ENCODE data around the gene TMEM18.

The TMEM18 gene

GRCh38 chr2:657766-658165, 19.4 kb downstream of the TMEM18 start:
- Mint-ChIP-seq H3K4me3 (no peak overlapping the region), H3K4me1 (ENCODE audit: low read depth) (peaks cover 44% of the 10 kb centered on the region), H3K9me3 (peaks cover 3% of the 10 kb centered on the region), H3K27ac (no peak overlapping the region), H3K27me3 (peaks cover 3% of the 10 kb centered on the region), H3K36me3 (ENCODE audit: low read depth) (peaks cover 2% of the 10 kb centered on the region)
- DNase-seq, result no peak

GRCh38 chr2:656676-657075, 20.5 kb downstream of the TMEM18 start:
- Mint-ChIP-seq H3K27me3 (peaks cover 3% of the 10 kb centered on the region), H3K4me3 (no peak overlapping the region), H3K36me3 (ENCODE audit: low read depth) (no peaks in the 10 kb centered on the region), H3K4me1 (ENCODE audit: low read depth) (peaks cover 37% of the 10 kb centered on the region), H3K27ac (no peak overlapping the region), H3K9me3 (peaks cover 3% of the 10 kb centered on the region)
- DNase-seq, result no peak

GRCh38 chr2:655626-656025, 21.6 kb downstream of the TMEM18 start:
- Mint-ChIP-seq H3K9me3 (peaks cover 3% of the 10 kb centered on the region), H3K4me3 (no peak overlapping the region), H3K36me3 (ENCODE audit: low read depth) (no peaks in the 10 kb centered on the region), H3K27me3 (peaks cover 3% of the 10 kb centered on the region), H3K27ac (no peak overlapping the region), H3K4me1 (ENCODE audit: low read depth) (peaks cover 32% of the 10 kb centered on the region)
- DNase-seq, result no peak

- Mint-ChIP-seq H3K4me1 (ENCODE audit: low read depth) (peaks cover 32% of the 10 kb centered on the region), H3K4me3 (no peak overlapping the region), H3K9me3 (peaks cover 3% of the 10 kb centered on the region), H3K36me3 (ENCODE audit: low read depth) (no peaks in the 10 kb centered on the region), H3K27ac (no peak overlapping the region), H3K27me3 (peaks cover 3% of the 10 kb centered on the region)
- no peak for DNase-seq
These were observed 22.3 kb downstream of the TMEM18 start for GRCh38 chr2:654896-655295.

- Mint-ChIP-seq H3K4me3 (no peak overlapping the region), H3K4me1 (ENCODE audit: low read depth) (peaks cover 32% of the 10 kb centered on the region)
- no peak for DNase-seq
These were observed 23.4 kb downstream of the TMEM18 start for GRCh38 chr2:653645-654425.

GRCh38 chr2:652881-653480, 24.2 kb downstream of the TMEM18 start:
- no peaks in the 10 kb centered on the region for H3K27me3 Mint-ChIP-seq
- H3K4me3 Mint-ChIP-seq, result no peak overlapping the region
- peaks cover 32% of the 10 kb centered on the region for H3K4me1 Mint-ChIP-seq (ENCODE audit: low read depth)
- no peak overlapping the region for H3K27ac Mint-ChIP-seq
- DNase-seq, result no peak
- peaks cover 3% of the 10 kb centered on the region for H3K9me3 Mint-ChIP-seq
- no peaks in the 10 kb centered on the region for H3K36me3 Mint-ChIP-seq (ENCODE audit: low read depth)

More at GRCh38 chr2:653645-654425, 23.4 kb downstream of the TMEM18 start:
- H3K36me3 Mint-ChIP-seq (ENCODE audit: low read depth), result no peaks in the 10 kb centered on the region
- H3K27ac Mint-ChIP-seq, result no peak overlapping the region
- H3K27me3 Mint-ChIP-seq, result peaks cover 3% of the 10 kb centered on the region
- peaks cover 3% of the 10 kb centered on the region for H3K9me3 Mint-ChIP-seq

GRCh38 chr2:651951-652373, 25.2 kb downstream of the TMEM18 start:
- H3K27me3 Mint-ChIP-seq, result peaks cover 5% of the 10 kb centered on the region
- peaks cover 25% of the 10 kb centered on the region for H3K4me1 Mint-ChIP-seq (ENCODE audit: low read depth)
- peaks cover 3% of the 10 kb centered on the region for H3K9me3 Mint-ChIP-seq
- no peak overlapping the region for H3K4me3 Mint-ChIP-seq
- no peak overlapping the region for H3K27ac Mint-ChIP-seq
- no peak for DNase-seq
- H3K36me3 Mint-ChIP-seq (ENCODE audit: low read depth), result no peaks in the 10 kb centered on the region

GRCh38 chr2:650343-651310, 26.6 kb downstream of the TMEM18 start:
- peaks cover 3% of the 10 kb centered on the region for H3K9me3 Mint-ChIP-seq
- no peaks in the 10 kb centered on the region for H3K36me3 Mint-ChIP-seq (ENCODE audit: low read depth)
- peaks cover 9% of the 10 kb centered on the region for H3K27me3 Mint-ChIP-seq
- no peak overlapping the region for H3K4me3 Mint-ChIP-seq
- no peak for DNase-seq
- H3K27ac Mint-ChIP-seq, result no peak overlapping the region
- peaks cover 13% of the 10 kb centered on the region for H3K4me1 Mint-ChIP-seq (ENCODE audit: low read depth)

GRCh38 chr2:649426-650342, 27.5 kb downstream of the TMEM18 start:
- Mint-ChIP-seq H3K4me1 (ENCODE audit: low read depth) (peaks cover 6% of the 10 kb centered on the region), H3K4me3 (no peak overlapping the region), H3K36me3 (ENCODE audit: low read depth) (no peaks in the 10 kb centered on the region), H3K9me3 (no peaks in the 10 kb centered on the region), H3K27me3 (peaks cover 13% of the 10 kb centered on the region), H3K27ac (no peak overlapping the region)
- DNase-seq, result no peak

GRCh38 chr2:648476-649424, 28.5 kb downstream of the TMEM18 start:
- Mint-ChIP-seq H3K27ac (peak overlapping the region; percentile 33), H3K9me3 (no peaks in the 10 kb centered on the region), H3K4me1 (ENCODE audit: low read depth) (peaks cover 6% of the 10 kb centered on the region), H3K27me3 (peaks cover 19% of the 10 kb centered on the region), H3K36me3 (ENCODE audit: low read depth) (no peaks in the 10 kb centered on the region), H3K4me3 (no peak overlapping the region)
- DNase-seq, result no peak

- Mint-ChIP-seq H3K4me1 (ENCODE audit: low read depth) (peaks cover 2% of the 10 kb centered on the region), H3K36me3 (ENCODE audit: low read depth) (no peaks in the 10 kb centered on the region), H3K9me3 (no peaks in the 10 kb centered on the region), H3K27ac (no peak overlapping the region), H3K4me3 (no peak overlapping the region), H3K27me3 (peaks cover 21% of the 10 kb centered on the region)
- no peak for DNase-seq
These were observed 29.4 kb downstream of the TMEM18 start for GRCh38 chr2:647691-648231.

- Mint-ChIP-seq H3K4me1 (ENCODE audit: low read depth) (no peaks in the 10 kb centered on the region), H3K36me3 (ENCODE audit: low read depth) (no peaks in the 10 kb centered on the region), H3K9me3 (no peaks in the 10 kb centered on the region), H3K4me3 (no peak overlapping the region), H3K27ac (no peak overlapping the region), H3K27me3 (peaks cover 21% of the 10 kb centered on the region)
- DNase-seq, result no peak
These were observed 30.1 kb downstream of the TMEM18 start for GRCh38 chr2:647003-647560.
